CD4-positive, CD25-positive, alpha-beta regulatory T cell (primary cell): ENCODE results near the gene IL12RB1. TPM values are rescaled to one million over a fixed set of nuclear protein-coding genes. Genes with fewer than 3 reads are reported as not detected.
"Not testable (repeated sequence)": the region's sequence is repeated elsewhere in the genome, so short reads cannot be mapped to it uniquely, and the experiment has no call there.

Experiments used
- ATAC-seq, 2 donors: fragments of 150-1000 bp; cut with Tn5 transposase; one replicate each; pipeline ENCODE4 v1.10.0; 2021; ENCODE audit warnings: low read depth in 2 of 2, moderate number of reproducible peaks in 2 of 2, moderate library complexity in 1 of 2
- DNase-seq, 3 donors: peaks; one replicate each; pipeline versions ENCODE4 v3.0.0 to v3.0.0-alpha.2; 2012 to 2022; ENCODE audit warnings: mixed read lengths in 1 of 3
- H3K27ac ChIP-seq: one replicate; pipeline ENCODE4 v1.7.0; 2013; ENCODE audit warnings: mild to moderate bottlenecking, low read length; ENCODE audit not compliant: insufficient read depth, poor library complexity, severe bottlenecking
- H3K27me3 ChIP-seq: one replicate; pipeline ENCODE4 v1.7.0; 2013; ENCODE audit warnings: low read length; ENCODE audit not compliant: control insufficient read depth, insufficient read depth
- H3K36me3 ChIP-seq: one replicate; pipeline ENCODE4 v1.7.0; 2013; ENCODE audit warnings: mild to moderate bottlenecking, low read length, moderate library complexity; ENCODE audit not compliant: control insufficient read depth, insufficient read depth
- H3K4me1 ChIP-seq: 2 replicates; pipeline ENCODE4 v1.7.0; 2013; ENCODE audit warnings: mild to moderate bottlenecking, low read length; ENCODE audit not compliant: insufficient read depth, control insufficient read depth, poor library complexity, severe bottlenecking
- H3K4me3 ChIP-seq: one replicate; pipeline ENCODE4 v1.7.0; 2013; ENCODE audit warnings: low read depth, mild to moderate bottlenecking, low read length, moderate library complexity
- H3K9me3 ChIP-seq, 2 experiments: 1 replicate in 1 of 2; 2 replicates in 1 of 2; pipeline ENCODE4 v1.7.0; 2013; ENCODE audit warnings: low read length in 2 of 2, mild to moderate bottlenecking in 1 of 2, moderate library complexity in 1 of 2; ENCODE audit not compliant: control insufficient read depth in 2 of 2
- H3K27ac Mint-ChIP-seq, 3 donors: one replicate each; pipeline ENCODE4 v1.8.0; 2020 to 2022; ENCODE audit warnings: mild to moderate bottlenecking in 3 of 3, mixed read lengths in 3 of 3, moderate library complexity in 2 of 3
- H3K27me3 Mint-ChIP-seq: one replicate; pipeline ENCODE4 v1.8.0; 2022; ENCODE audit warnings: mild to moderate bottlenecking, mixed read lengths
- H3K36me3 Mint-ChIP-seq: one replicate; pipeline ENCODE4 v1.8.0; 2020; ENCODE audit warnings: mixed read lengths
- H3K4me1 Mint-ChIP-seq, 4 donors: one replicate each; pipeline ENCODE4 v1.8.0; 2020 to 2022; ENCODE audit warnings: mixed read lengths in 4 of 4, mild to moderate bottlenecking in 1 of 4
- H3K4me3 Mint-ChIP-seq, 4 donors: one replicate each; pipeline ENCODE4 v1.8.0; 2020 to 2022; ENCODE audit warnings: mild to moderate bottlenecking in 4 of 4, mixed read lengths in 4 of 4, moderate library complexity in 3 of 4
- H3K9me3 Mint-ChIP-seq, 7 donors: one replicate each; pipeline ENCODE4 v1.8.0; 2020 to 2022; ENCODE audit warnings: mixed read lengths in 7 of 7, mild to moderate bottlenecking in 3 of 7, moderate library complexity in 2 of 7
- polyA plus RNA-seq, 4 donors: library from polyadenylated mRNA; unstranded; fragments of 300-500 nt; fragmentation: Illumina TruSeq; gene quantifications; one replicate each; pipeline ENCODE4 v1.2.3, GENCODE V29; 2021
- total RNA-seq: library from RNA; stranded (reverse); gene quantifications from one replicate; pipeline ENCODE4 v1.2.3, GENCODE V29; 2022

The IL12RB1 gene
- total and polyA plus RNA-seq, 5 donors from 2014 or later, result 34.9 to 60.4 (median 52.0) TPM

DNA sequence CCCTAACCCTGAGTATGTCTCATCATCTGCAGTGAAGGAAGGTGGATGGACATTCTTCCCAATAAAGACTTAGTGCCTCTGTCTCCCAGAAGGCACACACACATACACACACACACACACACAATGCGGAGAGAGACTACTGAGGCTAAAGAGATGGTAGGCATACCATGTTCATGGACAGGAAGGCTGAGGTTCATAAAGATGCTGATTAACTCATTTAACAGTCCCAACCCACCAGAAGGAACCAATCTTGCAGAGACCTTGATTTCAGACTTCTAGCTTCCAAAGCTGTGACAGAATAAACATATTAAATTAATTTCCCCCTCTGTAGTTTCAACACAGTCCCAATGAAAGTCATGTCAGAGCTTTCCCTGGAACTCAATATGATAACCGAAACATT, 45.7 kb downstream of the IL12RB1 start:
- Histone ChIP-seq H3K27me3 (no peaks in the 10 kb centered on the region), H3K9me3 (no peaks in the 10 kb centered on the region), H3K27ac (no peak overlapping the region), H3K4me1 (peaks cover 26% of the 10 kb centered on the region), H3K36me3 (no peaks in the 10 kb centered on the region), H3K4me3 (no peak overlapping the region)
- no peaks in the 10 kb centered on the region for H3K9me3 Mint-ChIP-seq
- H3K36me3 Mint-ChIP-seq, result no peaks in the 10 kb centered on the region
- no peak for DNase-seq
- H3K4me3 Mint-ChIP-seq, result peak overlapping the region in 1 of 4 donors; percentile 16
- H3K27ac Mint-ChIP-seq, result peak overlapping the region in 1 of 3 donors; percentile 63
- ATAC-seq, result no peak
- H3K4me1 Mint-ChIP-seq, result peaks cover 5 to 40% (median 15%) of the 10 kb centered on the region in 4 donors
- H3K27me3 Mint-ChIP-seq, result no peaks in the 10 kb centered on the region

DNA sequence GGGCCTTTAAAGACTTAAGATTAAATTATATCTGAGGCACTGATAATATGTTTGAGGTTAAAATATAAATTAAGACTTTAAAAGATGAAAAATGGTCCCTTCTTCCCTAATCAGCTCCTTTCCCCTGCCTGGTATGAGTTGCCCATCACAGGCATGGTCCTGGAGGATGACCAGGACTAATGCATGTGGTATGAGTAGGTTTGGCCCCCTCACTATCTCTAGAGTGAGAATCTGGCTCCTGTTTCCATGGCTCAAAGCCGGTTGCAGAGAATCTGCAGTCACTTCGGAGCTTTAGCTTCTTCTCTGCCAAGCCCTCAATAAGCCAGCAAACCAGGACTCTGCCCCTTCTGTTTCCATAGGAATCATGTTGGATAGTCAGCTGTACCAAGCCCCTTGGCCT, 54.6 kb downstream of the IL12RB1 start:
- H3K4me1 ChIP-seq, H3K9me3 Mint-ChIP-seq, H3K4me1 Mint-ChIP-seq, DNase-seq, H3K9me3 ChIP-seq, H3K36me3 ChIP-seq, H3K36me3 Mint-ChIP-seq, H3K27ac Mint-ChIP-seq, H3K27me3 Mint-ChIP-seq, H3K4me3 Mint-ChIP-seq, H3K4me3 ChIP-seq, H3K27me3 ChIP-seq, H3K27ac ChIP-seq, ATAC-seq: not testable (repeated sequence)

DNA sequence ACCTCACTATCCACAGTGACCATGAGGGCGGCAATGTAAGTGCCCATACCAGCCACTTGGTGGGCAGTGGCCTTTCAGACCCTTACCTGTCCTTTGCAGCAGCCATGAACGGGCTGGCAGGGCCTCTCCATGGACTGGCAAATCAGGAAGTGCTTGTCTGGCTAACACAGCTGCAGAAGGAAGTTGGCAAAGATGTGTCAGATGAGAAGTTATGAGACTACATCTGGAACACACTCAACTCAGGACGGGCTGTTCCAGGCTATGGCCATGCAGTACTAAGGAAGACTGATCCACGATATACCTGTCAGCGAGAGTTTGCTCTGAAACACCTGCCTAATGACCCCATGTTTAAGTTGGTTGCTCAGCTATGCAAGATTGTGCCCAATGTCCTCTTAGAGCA, 55.3 kb downstream of the IL12RB1 start:
- not testable (repeated sequence) for H3K36me3 ChIP-seq, DNase-seq, H3K27me3 ChIP-seq, H3K4me3 Mint-ChIP-seq, H3K9me3 ChIP-seq, H3K27me3 Mint-ChIP-seq, H3K27ac ChIP-seq, H3K9me3 Mint-ChIP-seq, H3K36me3 Mint-ChIP-seq, ATAC-seq, H3K4me3 ChIP-seq, H3K4me1 ChIP-seq, H3K4me1 Mint-ChIP-seq
- peak overlapping the region in 1 of 3 donors; percentile 32 for H3K27ac Mint-ChIP-seq

DNA sequence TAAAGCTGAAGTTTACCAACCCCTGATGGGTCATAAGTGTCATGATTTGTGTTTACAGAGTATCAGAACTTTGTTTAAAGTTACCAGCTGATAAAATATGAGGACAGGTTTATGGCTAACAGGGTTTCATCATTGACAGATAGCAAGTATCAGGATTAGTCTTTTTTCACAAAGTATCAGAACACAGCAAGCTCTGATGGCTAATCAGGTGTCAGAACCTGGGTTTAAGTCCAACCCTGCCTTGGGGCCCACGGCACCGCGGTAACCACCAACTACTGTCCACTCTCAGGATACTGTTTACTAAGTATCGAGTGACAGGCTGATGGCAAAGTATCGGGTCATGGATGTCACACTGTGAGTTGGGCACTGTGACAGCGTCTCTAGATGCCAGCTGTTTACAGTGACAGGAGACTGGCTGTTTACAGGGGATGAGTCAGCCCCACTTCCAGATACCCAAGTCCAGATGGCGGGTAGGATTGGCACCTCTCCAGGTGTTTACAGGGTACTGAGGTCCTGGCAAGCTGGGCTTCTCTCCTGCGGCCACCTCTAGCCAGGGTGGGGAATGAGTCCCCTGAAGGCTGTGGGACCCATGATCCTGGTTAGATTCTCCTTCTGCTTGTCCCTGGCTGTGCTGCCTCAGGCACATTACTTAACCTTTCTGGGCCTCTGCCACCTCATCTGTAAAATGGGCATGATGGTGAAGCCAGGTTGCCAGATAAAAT, 57.0 kb downstream of the IL12RB1 start:
- no peak overlapping the region for H3K27ac ChIP-seq
- H3K27ac Mint-ChIP-seq, result no peak overlapping the region

DNA sequence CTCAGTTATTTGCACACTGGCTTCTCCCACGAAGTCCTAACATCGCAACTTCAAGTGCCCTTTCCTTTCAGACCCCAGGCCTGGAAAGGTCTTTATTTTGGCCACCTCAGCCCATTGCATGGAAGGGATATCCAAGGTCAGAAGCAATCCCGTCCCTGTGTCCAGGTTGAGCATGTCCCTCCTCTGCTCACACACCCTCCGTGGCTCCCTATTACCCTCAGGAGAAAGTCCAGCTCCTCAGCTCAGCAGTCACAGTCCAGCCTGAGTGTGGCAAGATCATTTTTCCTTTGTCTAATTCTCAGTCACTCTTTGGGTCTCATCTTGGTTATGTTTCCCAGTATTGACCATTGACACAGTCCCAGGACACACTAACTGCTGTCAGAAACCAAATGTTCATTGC, 59.6 kb downstream of the IL12RB1 start:
- no peak for ATAC-seq
- peaks cover 18% of the 10 kb centered on the region for H3K4me1 ChIP-seq
- peaks cover 0 to 42% (median 25%) of the 10 kb centered on the region in 4 donors for H3K4me1 Mint-ChIP-seq
- peaks cover 5% of the 10 kb centered on the region for H3K27me3 Mint-ChIP-seq
- no peak overlapping the region for H3K27ac ChIP-seq
- H3K36me3 ChIP-seq, result no peaks in the 10 kb centered on the region
- H3K9me3 ChIP-seq, result no peaks in the 10 kb centered on the region
- peak overlapping the region in 2 of 3 donors; percentile 32 to 83 for H3K27ac Mint-ChIP-seq
- H3K4me3 Mint-ChIP-seq, result no peak overlapping the region
- H3K27me3 ChIP-seq, result no peaks in the 10 kb centered on the region
- H3K4me3 ChIP-seq, result no peak overlapping the region
- no peak for DNase-seq
- H3K36me3 Mint-ChIP-seq, result no peaks in the 10 kb centered on the region
- H3K9me3 Mint-ChIP-seq, result peaks cover 0 to 2% (median 0%) of the 10 kb centered on the region in 7 donors

More for the DNA sequence above, 57.0 kb downstream of the IL12RB1 start:
- H3K4me3 Mint-ChIP-seq, result no peak overlapping the region
- H3K4me1 Mint-ChIP-seq, result peaks cover 0 to 17% (median 8%) of the 10 kb centered on the region in 4 donors
- Histone ChIP-seq H3K4me3 (no peak overlapping the region), H3K27me3 (no peaks in the 10 kb centered on the region), H3K4me1 (no peaks in the 10 kb centered on the region), H3K36me3 (no peaks in the 10 kb centered on the region), H3K9me3 (no peaks in the 10 kb centered on the region)
- DNase-seq, result no peak
- no peaks in the 10 kb centered on the region for H3K27me3 Mint-ChIP-seq
- peaks cover 0 to 2% (median 0%) of the 10 kb centered on the region in 7 donors for H3K9me3 Mint-ChIP-seq
- no peak for ATAC-seq
- no peaks in the 10 kb centered on the region for H3K36me3 Mint-ChIP-seq

DNA sequence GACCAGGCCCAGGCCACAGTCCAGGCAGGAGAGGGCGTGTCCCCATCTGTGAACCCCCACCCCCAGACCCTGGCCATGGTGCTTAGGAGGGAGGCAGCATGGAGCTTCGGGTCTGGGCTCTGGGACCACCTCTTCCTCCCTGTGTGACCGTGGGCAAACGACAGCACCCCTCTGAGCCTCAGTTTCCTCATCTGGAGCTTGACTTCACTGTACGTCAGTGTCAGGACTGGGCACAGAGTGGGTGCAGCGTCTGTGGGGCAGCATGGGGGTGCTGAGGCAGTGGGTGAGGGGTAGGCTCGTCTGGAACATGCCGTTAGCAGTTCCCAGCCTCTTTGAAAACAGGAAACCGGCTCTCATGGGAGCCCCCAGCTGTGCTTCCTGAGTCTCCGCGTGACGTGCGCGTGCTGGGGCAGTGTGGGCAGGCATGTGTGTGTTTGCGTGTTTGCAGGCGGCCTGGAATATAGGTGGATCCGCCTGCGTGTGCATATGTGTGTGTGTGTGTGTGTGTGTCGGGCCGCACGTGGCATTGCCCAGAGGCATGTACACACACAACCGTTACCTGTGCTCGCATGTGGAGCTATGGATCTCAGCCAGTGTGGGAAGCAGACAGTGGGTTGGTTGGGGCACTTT, 63.0 kb downstream of the IL12RB1 start:
- Histone ChIP-seq H3K27ac (peak overlapping the region; percentile 74), H3K4me1 (peaks cover 40% of the 10 kb centered on the region), H3K36me3 (no peaks in the 10 kb centered on the region), H3K9me3 (no peaks in the 10 kb centered on the region), H3K27me3 (no peaks in the 10 kb centered on the region), H3K4me3 (no peak overlapping the region)
- Mint-ChIP-seq H3K27me3 (peaks cover 5% of the 10 kb centered on the region), H3K4me3 (peak overlapping the region; percentile 53 to 68 (median 66)), H3K9me3 (peaks cover 0 to 2% (median 0%) of the 10 kb centered on the region in 7 donors), H3K36me3 (no peaks in the 10 kb centered on the region), H3K27ac (peak overlapping the region; percentile 95 to 98 (median 96)), H3K4me1 (peaks cover 0 to 58% (median 34%) of the 10 kb centered on the region in 4 donors)
- ATAC-seq, result peak; percentile 44 to 51
- DNase-seq, result peak; percentile 62 to 74 (median 67)

DNA sequence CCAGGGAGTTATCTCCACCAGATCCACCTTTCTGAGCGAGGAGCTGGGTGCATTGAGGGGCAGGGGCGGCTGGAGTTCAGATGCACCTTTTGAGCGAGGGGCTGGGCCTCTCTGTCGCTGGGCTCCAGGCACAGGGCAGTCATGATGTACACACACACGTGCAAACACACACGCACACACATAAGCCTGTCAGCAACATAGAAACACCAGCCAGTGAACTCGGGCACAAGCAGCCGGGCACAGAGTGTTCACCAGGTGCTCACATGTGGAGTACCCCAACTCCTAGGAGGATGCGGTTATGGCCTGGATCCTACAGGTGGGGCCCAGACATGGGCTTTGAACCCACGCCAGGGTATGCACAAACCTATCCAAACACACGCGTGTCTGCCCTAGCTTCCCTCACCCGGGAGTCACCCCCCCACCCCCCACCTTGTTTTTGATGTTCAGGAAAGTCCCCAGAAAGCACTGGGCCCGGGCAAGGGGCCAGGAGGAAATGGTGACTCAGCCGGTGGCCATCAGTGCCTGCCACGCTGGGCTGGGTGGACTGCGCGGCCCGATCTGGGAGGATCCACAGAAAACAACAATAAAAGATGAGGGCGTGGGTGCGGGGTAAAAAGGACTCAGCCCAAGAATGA, 65.5 kb downstream of the IL12RB1 start:
- H3K27ac Mint-ChIP-seq, result peak overlapping the region; percentile 90 to 98 (median 95)
- Histone ChIP-seq H3K27me3 (no peaks in the 10 kb centered on the region), H3K27ac (peak overlapping the region; percentile 65), H3K9me3 (no peaks in the 10 kb centered on the region), H3K4me3 (no peak overlapping the region), H3K36me3 (no peaks in the 10 kb centered on the region), H3K4me1 (peaks cover 51% of the 10 kb centered on the region)
- peaks cover 5% of the 10 kb centered on the region for H3K27me3 Mint-ChIP-seq
- H3K36me3 Mint-ChIP-seq, result no peaks in the 10 kb centered on the region
- DNase-seq (peak in 2 of 3 donors; percentile 62 to 66), ATAC-seq (peak; percentile 47 to 61)
- peaks cover 5 to 69% (median 38%) of the 10 kb centered on the region in 4 donors for H3K4me1 Mint-ChIP-seq
- H3K9me3 Mint-ChIP-seq, result peaks cover 0 to 2% (median 0%) of the 10 kb centered on the region in 7 donors
- peak overlapping the region; percentile 63 to 83 (median 69) for H3K4me3 Mint-ChIP-seq
